Measurements from ENCODE around the gene PMPCA.

PMPCA gene

DNA sequence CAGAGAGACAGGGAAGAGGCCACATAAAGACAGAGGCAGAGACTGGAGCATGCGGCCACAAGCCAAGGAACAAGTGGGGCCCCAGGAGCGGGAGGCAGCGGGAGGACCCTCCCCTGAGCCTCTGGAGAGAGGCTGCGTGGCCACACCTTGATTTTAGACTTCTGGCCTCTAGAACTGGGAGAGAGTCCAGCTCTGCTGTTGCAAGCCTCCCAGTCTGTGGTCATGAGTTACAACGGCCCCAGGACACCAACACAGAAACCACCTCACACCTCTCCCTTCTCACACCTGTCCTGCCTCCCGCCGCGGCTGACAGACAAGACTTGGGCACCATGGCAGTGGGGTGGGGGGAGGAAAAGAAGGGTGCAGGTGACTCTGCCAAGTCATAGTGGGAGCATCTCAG lies 27.0 kb downstream of the PMPCA start:
- Histone ChIP-seq H3K9me3 (ENCODE audit: insufficient read depth, low read length) (no peaks in the 10 kb centered on the region), H3K4me1 (ENCODE audit: low read length) (peaks cover 14% of the 10 kb centered on the region), H2AFZ (ENCODE audit: low read depth, low read length) (no peak overlapping the region), H3K79me2 (ENCODE audit: low read length) (peaks cover 46% of the 10 kb centered on the region), H3K4me2 (ENCODE audit: low read length) (peak overlapping the region; percentile 87), H3K27ac (ENCODE audit: low read length) (no peak overlapping the region), H3K36me3 (replicated peaks; ENCODE audit: low read depth, low read length) (peaks cover 6% of the 10 kb centered on the region), H3K4me3 (ENCODE audit: low read length) (no peak overlapping the region), H3K27me3 (ENCODE audit: low read depth, low read length) (no peaks in the 10 kb centered on the region), H4K20me1 (ENCODE audit: insufficient read depth, low read length) (peaks cover 30% of the 10 kb centered on the region), H3K9ac (ENCODE audit: low read length) (no peak overlapping the region)
- TF ChIP-seq EZH2phosphoT487 (IDR thresholded peaks at IDR 0.05; ENCODE audit: low read depth), result no peak
- TF ChIP-seq, protein P1, sequence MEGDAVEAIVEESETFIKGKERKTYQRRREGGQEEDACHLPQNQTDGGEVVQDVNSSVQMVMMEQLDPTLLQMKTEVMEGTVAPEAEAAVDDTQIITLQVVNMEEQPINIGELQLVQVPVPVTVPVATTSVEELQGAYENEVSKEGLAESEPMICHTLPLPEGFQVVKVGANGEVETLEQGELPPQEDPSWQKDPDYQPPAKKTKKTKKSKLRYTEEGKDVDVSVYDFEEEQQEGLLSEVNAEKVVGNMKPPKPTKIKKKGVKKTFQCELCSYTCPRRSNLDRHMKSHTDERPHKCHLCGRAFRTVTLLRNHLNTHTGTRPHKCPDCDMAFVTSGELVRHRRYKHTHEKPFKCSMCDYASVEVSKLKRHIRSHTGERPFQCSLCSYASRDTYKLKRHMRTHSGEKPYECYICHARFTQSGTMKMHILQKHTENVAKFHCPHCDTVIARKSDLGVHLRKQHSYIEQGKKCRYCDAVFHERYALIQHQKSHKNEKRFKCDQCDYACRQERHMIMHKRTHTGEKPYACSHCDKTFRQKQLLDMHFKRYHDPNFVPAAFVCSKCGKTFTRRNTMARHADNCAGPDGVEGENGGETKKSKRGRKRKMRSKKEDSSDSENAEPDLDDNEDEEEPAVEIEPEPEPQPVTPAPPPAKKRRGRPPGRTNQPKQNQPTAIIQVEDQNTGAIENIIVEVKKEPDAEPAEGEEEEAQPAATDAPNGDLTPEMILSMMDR (IDR thresholded peaks at IDR 0.05; ENCODE audit: low read depth, low read length), result no peak

DNA sequence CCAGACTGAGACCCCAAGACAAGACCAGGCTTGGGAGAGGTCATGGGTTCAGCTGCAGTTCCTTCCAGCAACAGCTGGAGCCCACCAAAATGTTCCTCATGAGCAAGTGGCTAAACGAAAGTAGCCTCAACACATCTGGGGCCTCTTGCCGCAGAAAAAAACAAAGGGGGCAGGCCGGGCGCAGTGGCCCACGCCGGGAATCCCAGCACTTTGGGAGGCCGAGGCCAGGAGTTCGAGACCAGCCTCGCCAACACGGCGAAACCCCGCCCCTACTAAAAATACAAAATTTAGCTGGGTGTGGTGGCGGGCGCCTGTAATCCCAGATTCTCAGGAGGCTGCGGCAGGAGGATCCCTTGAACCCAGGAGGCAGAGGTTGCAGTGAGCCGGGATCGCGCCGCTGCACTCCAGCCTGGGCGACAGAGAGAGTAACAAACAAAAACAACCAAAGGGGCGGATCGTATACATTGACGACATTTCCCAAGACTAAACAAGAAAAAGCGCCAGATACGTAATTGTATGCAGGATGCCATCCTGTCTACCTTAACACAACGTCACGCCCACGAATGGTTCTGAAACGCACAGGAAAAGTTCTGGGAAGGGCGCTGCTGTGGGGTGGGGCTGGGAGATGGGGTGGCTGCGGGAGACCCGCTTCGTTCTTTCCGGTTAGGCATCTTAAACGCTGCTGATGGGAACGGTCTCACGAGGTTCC lies 27.5 kb downstream of the PMPCA start:
- Histone ChIP-seq H3K4me1 (ENCODE audit: low read length) (peaks cover 14% of the 10 kb centered on the region), H3K9me3 (ENCODE audit: insufficient read depth, low read length) (no peaks in the 10 kb centered on the region), H4K20me1 (ENCODE audit: insufficient read depth, low read length) (peaks cover 27% of the 10 kb centered on the region), H3K9ac (ENCODE audit: low read length) (peak overlapping the region; percentile 84), H2AFZ (ENCODE audit: low read depth, low read length) (no peak overlapping the region), H3K27me3 (ENCODE audit: low read depth, low read length) (no peaks in the 10 kb centered on the region), H3K4me2 (ENCODE audit: low read length) (peak overlapping the region; percentile 87), H3K27ac (ENCODE audit: low read length) (no peak overlapping the region), H3K79me2 (ENCODE audit: low read length) (peaks cover 46% of the 10 kb centered on the region), H3K4me3 (ENCODE audit: low read length) (peak overlapping the region; percentile 90), H3K36me3 (replicated peaks; ENCODE audit: low read depth, low read length) (peaks cover 10% of the 10 kb centered on the region)
- TF ChIP-seq EZH2phosphoT487 (IDR thresholded peaks at IDR 0.05; ENCODE audit: low read depth), result no peak
- TF ChIP-seq, protein P1 (IDR thresholded peaks at IDR 0.05; ENCODE audit: low read depth, low read length), result no peak

DNA sequence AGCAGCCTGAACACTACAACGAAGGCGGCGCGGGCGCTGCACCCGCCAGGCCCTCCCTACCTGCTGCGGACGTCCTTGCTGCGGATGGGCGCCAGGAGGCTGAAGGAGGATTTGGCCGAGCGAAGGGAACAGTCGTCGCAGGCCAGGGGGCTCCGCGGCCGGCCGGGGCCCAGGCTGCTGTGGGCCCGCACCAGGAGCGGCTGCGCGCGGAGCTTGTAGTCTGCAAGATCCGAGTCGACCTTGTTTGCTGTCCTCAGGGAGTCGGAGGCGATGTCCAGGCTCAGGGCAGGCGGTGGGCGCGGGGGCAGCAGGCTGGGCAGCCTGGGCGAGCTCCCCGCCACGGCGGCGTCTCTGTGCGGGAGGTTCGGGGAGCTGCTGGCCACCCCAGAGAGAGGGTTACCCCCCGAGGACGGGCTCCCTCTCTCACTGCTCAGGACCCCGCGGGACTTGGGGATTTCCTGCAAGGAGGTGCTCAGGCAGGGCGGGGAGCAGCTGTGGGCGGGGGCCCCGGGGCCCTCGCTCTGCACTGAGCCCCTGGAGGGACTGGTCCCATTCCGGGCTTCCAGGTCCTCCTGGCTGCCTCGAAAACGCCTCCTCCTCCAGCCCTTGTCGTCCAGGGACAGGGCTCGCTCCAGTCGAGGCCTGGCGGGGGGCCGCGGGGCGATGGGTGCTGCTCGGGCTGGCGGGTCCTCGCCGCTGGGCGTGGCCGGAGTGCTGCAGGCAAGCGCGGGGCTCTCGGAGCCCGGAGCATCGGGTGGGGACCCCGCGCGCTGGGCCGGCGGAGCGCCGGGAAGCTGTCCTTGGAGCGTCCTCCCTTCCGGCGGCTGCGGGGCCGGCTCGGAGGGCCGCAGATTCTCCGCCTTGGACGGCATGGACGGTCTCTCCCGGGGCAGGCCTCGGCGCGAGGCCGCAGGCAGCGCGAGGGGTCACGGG lies 28.4 kb downstream of the PMPCA start:
- peak overlapping the region; percentile 84 for H3K9ac ChIP-seq (ENCODE audit: low read length)
- H3K36me3 ChIP-seq (replicated peaks; ENCODE audit: low read depth, low read length), result peaks cover 14% of the 10 kb centered on the region
- no peak overlapping the region for H2AFZ ChIP-seq (ENCODE audit: low read depth, low read length)
- H3K4me1 ChIP-seq (ENCODE audit: low read length), result peaks cover 14% of the 10 kb centered on the region
- H3K4me3 ChIP-seq (ENCODE audit: low read length), result peak overlapping the region; percentile 90
- H4K20me1 ChIP-seq (ENCODE audit: insufficient read depth, low read length), result peaks cover 27% of the 10 kb centered on the region
- H3K79me2 ChIP-seq (ENCODE audit: low read length), result peaks cover 46% of the 10 kb centered on the region
- no peak for TF ChIP-seq EZH2phosphoT487 (IDR thresholded peaks at IDR 0.05; ENCODE audit: low read depth)
- TF ChIP-seq, protein P1 (IDR thresholded peaks at IDR 0.05; ENCODE audit: low read depth, low read length), result no peak
- no peaks in the 10 kb centered on the region for H3K27me3 ChIP-seq (ENCODE audit: low read depth, low read length)
- peak overlapping the region; percentile 87 for H3K4me2 ChIP-seq (ENCODE audit: low read length)
- H3K27ac ChIP-seq (ENCODE audit: low read length), result peak overlapping the region; percentile 34
- H3K9me3 ChIP-seq (ENCODE audit: insufficient read depth, low read length), result no peaks in the 10 kb centered on the region

All from OCI-LY3 (cell line).